T-helper 2 cell treated with Interferon-gamma antibody and Interleukin-4, amounts not matched to agents 5 μg/mL and 100 μg/mL, for 36 hours (primary cell): ENCODE measurements around the gene SPIN2A.
"Not testable (repeated sequence)": the region's sequence is repeated elsewhere in the genome, so short reads cannot be mapped to it uniquely, and the experiment has no call there.

ENCODE experiments used
- DNase-seq: peaks from one replicate; pipeline ENCODE4 v3.0.0; 2021; ENCODE audit warnings: low spot score
- H3K27ac Mint-ChIP-seq: one replicate; pipeline ENCODE4 v1.8.0; 2021; ENCODE audit warnings: mild to moderate bottlenecking, mixed read lengths
- H3K27me3 Mint-ChIP-seq: one replicate; pipeline ENCODE4 v1.8.0; 2021; ENCODE audit warnings: low read depth, mixed read lengths
- H3K36me3 Mint-ChIP-seq: one replicate; pipeline ENCODE4 v1.8.0; 2021; ENCODE audit warnings: low read depth, mixed read lengths
- H3K4me1 Mint-ChIP-seq: one replicate; pipeline ENCODE4 v1.8.0; 2021; ENCODE audit warnings: low read depth, mixed read lengths
- H3K4me3 Mint-ChIP-seq: one replicate; pipeline ENCODE4 v1.8.0; 2022; ENCODE audit warnings: mild to moderate bottlenecking, moderate library complexity, mixed read lengths
- H3K9me3 Mint-ChIP-seq: one replicate; pipeline ENCODE4 v1.8.0; 2021; ENCODE audit warnings: mixed read lengths

The SPIN2A gene

DNA sequence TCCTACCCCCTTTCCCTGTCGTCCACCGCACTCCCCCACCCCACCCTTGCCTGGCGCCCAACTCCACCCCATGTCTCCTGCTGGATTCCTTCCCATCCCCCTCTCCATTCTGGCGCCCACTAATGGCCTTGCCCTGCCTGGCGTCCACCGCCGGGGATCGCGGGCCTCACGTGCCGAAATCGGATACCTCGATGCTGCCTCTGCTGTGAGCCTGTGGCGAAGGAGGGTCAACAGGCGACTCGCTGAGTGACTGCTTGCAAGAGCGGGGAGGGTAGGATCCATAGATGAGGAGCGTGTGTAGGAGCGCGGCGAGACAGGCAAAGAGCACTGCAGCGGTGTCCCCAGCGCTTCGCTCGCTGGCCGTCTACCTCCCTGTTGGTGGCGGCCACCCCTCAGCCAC lies at the start of gene SPIN2A:
SPIN2A (minus strand) TSS at position 325 of the 400 bp plus-strand sequence. CDS start 800 bp downstream, outside the sequence.
- not testable (repeated sequence) for H3K36me3 Mint-ChIP-seq, H3K9me3 Mint-ChIP-seq, H3K4me3 Mint-ChIP-seq, DNase-seq, H3K27me3 Mint-ChIP-seq, H3K4me1 Mint-ChIP-seq, H3K27ac Mint-ChIP-seq

DNA sequence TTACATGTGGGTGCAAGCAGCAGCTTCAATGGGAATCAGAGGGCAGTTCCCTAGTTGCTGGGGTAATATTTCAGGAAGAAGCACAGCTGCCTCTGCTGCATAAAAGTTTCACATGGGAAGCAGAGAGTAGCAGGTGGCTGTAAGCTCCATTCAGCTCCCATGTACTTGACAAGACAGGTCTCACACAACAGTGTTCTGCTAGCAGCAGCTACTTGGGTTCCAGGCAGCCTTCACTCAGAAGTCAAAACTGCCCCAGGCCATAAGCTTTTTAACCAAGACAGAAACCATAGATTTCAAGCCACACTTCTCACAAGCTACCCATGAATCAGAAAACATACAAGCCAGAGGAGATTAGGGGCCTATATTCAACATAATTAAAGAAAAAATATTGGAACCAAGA lies 41.4 kb upstream of the SPIN2A start:
- H3K9me3 Mint-ChIP-seq: peaks cover 20% of the 10 kb centered on the region
- no peak overlapping the region for H3K27ac Mint-ChIP-seq
- H3K36me3 Mint-ChIP-seq: no peaks in the 10 kb centered on the region
- H3K4me1 Mint-ChIP-seq: no peaks in the 10 kb centered on the region
- no peak for DNase-seq
- H3K4me3 Mint-ChIP-seq: no peak overlapping the region
- no peaks in the 10 kb centered on the region for H3K27me3 Mint-ChIP-seq

DNA sequence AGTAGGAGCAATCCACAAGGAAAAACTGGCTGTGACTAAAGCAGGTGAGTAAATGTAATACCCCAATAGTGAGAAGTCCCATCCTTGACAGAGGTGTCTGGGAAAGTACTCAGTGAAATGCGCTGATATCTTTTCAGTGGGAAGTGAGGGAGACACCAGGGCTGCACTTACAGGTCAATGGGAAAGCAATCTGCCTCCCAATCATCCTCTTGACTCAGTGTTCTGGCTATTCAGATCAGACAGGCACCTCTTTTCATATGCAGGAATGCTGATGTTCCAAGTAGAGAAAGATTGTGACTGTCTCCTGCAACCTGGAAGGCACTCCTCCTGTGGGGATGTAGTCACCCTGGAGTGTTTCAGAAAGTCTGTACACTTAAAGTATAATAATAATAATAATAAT lies 39.9 kb upstream of the SPIN2A start:
- no peaks in the 10 kb centered on the region for H3K36me3 Mint-ChIP-seq
- no peak overlapping the region for H3K27ac Mint-ChIP-seq
- H3K27me3 Mint-ChIP-seq: no peaks in the 10 kb centered on the region
- DNase-seq: no peak
- H3K9me3 Mint-ChIP-seq: peaks cover 20% of the 10 kb centered on the region
- H3K4me1 Mint-ChIP-seq: no peaks in the 10 kb centered on the region
- H3K4me3 Mint-ChIP-seq: no peak overlapping the region

DNA sequence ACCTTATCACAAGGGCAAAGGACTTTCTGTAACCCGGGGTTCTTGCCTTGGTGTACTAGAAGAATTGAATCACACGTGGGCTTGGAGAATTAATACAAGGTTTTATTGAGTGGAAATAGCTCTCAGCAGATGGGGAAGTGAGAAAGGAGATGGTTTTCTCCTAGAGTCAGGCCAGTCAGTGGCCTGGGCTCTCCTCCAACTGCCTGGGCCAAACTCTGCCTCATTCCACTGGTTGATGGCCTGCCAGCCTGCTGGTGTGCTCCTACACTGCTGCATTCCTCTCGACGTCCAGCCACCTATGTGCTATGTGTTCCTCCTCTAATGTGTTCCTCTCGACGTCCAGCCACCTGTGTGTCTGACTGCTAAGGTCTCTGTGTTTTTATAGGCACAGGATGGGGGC lies 35.3 kb upstream of the SPIN2A start:
- DNase-seq: no peak
- no peak overlapping the region for H3K27ac Mint-ChIP-seq
- H3K27me3 Mint-ChIP-seq: no peaks in the 10 kb centered on the region
- H3K4me3 Mint-ChIP-seq: no peak overlapping the region
- no peaks in the 10 kb centered on the region for H3K9me3 Mint-ChIP-seq
- no peaks in the 10 kb centered on the region for H3K36me3 Mint-ChIP-seq
- H3K4me1 Mint-ChIP-seq: no peaks in the 10 kb centered on the region

DNA sequence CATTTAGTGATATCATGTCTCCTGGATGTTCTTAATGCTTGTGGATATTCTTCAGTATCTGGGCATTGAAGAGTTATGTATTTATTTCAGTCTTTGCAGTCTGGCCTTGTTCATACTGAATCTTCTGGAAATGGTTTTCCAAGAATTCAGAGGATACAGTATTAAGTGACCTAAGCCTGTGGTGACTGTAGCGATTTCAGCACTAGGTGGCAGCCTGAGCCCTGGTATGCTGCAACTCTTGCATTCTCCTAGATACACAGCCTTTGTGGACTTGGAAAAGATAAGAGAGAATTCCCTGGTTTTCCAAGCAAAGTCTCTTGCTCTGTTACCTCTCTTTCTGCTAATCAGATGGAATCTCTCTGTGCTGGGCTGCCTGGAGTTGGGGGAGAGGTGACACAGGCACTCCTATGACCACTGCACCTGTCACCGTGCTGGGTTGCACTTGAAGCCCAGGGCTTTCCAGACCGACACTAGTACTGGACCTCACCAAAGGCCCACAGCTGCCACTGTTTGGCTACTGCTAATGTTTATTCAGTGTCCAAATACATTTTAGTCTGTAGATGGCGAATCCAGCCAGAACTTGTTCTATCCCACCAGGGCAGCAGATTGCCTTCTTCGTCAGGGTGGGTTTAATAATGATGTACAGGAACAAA lies 19.3 kb upstream of the SPIN2A start:
- H3K36me3 Mint-ChIP-seq: no peaks in the 10 kb centered on the region
- no peak overlapping the region for H3K4me3 Mint-ChIP-seq
- H3K27ac Mint-ChIP-seq: no peak overlapping the region
- H3K9me3 Mint-ChIP-seq: peaks cover under 1% of the 10 kb centered on the region
- H3K27me3 Mint-ChIP-seq: no peaks in the 10 kb centered on the region
- no peak for DNase-seq
- H3K4me1 Mint-ChIP-seq: no peaks in the 10 kb centered on the region

DNA sequence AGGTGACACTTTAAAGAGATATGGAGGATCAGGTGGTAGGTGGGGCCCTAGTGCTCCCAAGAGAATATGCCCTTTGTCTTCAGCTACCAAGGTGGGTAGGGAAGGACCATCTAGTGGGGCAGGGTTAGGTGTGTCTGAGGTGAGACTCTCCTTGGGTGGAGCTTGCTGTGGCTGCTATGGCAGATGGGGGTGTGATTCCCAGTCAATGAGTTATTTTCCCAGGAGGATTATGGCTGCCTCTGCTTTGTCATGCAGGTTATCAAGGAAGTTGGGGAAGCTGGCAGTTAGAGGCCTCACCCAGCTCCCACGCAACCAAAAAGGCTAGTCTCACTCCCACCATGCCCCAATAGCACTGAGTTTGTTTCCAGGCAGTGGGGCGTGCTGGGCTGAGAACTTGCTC lies 18.0 kb upstream of the SPIN2A start:
- H3K27ac Mint-ChIP-seq: no peak overlapping the region
- H3K36me3 Mint-ChIP-seq: no peaks in the 10 kb centered on the region
- no peak for DNase-seq
- peaks cover 4% of the 10 kb centered on the region for H3K9me3 Mint-ChIP-seq
- no peak overlapping the region for H3K4me3 Mint-ChIP-seq
- no peaks in the 10 kb centered on the region for H3K4me1 Mint-ChIP-seq
- H3K27me3 Mint-ChIP-seq: no peaks in the 10 kb centered on the region

DNA sequence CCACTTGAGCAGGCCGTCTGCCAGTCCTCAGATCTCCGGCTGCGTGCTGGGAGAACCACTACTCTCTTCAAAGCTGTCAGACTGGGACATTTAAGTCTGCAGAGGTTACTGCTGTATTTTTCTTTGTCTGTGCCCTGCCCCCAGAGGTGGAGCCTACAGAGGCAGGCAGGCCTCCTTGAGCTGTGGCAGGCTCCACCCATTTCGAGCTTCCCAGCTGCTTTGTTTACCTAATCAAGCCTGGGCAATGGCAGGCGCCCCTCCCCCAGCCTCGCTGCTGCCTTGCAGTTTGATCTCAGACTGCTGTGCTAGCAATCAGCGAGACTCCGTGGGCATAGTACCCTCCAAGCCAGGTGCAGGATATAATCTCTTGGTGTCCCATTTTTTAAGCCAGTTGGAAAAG lies 15.0 kb upstream of the SPIN2A start:
- not testable (repeated sequence) for DNase-seq, H3K4me3 Mint-ChIP-seq, H3K36me3 Mint-ChIP-seq, H3K9me3 Mint-ChIP-seq, H3K4me1 Mint-ChIP-seq, H3K27me3 Mint-ChIP-seq, H3K27ac Mint-ChIP-seq

DNA sequence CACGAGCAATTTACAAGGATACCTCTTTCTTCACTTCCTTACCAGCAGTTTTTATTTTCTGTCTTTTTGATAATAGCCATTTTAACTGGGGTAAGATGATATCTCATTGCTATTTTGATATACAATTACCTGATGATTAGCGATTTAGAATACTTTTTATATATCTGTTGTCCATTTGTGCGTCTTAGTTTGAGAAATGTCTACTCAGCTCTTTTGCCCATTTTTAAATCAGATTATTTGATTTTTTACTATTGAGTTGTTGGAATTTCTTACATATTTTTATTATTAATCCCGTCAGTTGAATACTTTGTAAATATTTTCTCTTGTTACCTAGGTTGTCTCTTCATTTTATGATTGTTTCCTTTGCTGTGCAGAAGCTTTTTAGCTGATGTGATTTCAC lies 1.5 kb upstream of the SPIN2A start:
- H3K9me3 Mint-ChIP-seq: no peaks in the 10 kb centered on the region
- no peak overlapping the region for H3K27ac Mint-ChIP-seq
- no peak for DNase-seq
- no peaks in the 10 kb centered on the region for H3K27me3 Mint-ChIP-seq
- peaks cover 6% of the 10 kb centered on the region for H3K4me1 Mint-ChIP-seq
- no peaks in the 10 kb centered on the region for H3K36me3 Mint-ChIP-seq
- H3K4me3 Mint-ChIP-seq: no peak overlapping the region

DNA sequence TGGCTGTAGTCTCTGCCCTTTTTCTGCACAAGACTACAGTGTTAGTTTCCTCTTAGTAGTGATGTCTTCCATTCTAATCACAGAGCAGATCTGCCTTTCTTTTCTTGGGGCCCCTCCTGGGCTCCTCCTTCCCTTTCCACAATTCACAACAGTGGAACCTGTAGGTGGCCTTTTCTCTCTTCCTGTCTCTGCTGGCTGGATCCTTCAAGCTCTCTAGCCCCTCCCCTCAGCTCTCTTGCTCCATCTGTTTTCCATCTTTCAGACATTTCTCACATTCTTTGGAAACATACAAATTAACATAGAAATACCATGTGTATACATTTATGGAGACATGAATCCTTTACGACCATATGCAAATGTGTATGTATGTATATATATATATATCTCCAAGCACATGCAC lies 304 bp upstream of the SPIN2A start:
- no peak for DNase-seq
- Mint-ChIP-seq H3K27ac (no peak overlapping the region), H3K27me3 (no peaks in the 10 kb centered on the region), H3K9me3 (no peaks in the 10 kb centered on the region), H3K4me1 (peaks cover 6% of the 10 kb centered on the region), H3K4me3 (no peak overlapping the region), H3K36me3 (peaks cover 1% of the 10 kb centered on the region)

DNA sequence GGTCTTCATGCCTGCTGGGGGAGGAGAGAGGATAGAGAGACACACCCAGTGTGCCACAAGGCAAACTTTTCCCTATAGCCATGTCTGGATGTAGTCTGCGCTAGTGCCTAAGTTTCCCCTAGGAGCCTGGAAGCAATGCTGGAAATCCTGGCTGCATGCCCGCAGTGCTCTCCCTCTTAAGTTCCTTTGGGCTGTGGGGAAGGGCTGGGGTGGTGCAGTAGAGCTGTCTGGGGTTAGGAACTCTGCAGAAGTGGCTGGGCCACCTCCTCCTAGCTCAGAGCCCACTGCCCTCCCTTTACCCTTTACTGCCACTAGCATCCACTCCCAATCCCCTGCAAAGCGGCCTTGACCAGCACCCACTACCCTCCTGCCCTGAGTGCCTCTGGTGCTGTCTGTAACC lies 608 bp downstream of the SPIN2A start:
- not testable (repeated sequence) for H3K27ac Mint-ChIP-seq, H3K27me3 Mint-ChIP-seq, H3K9me3 Mint-ChIP-seq, H3K4me1 Mint-ChIP-seq, DNase-seq, H3K4me3 Mint-ChIP-seq, H3K36me3 Mint-ChIP-seq

DNA sequence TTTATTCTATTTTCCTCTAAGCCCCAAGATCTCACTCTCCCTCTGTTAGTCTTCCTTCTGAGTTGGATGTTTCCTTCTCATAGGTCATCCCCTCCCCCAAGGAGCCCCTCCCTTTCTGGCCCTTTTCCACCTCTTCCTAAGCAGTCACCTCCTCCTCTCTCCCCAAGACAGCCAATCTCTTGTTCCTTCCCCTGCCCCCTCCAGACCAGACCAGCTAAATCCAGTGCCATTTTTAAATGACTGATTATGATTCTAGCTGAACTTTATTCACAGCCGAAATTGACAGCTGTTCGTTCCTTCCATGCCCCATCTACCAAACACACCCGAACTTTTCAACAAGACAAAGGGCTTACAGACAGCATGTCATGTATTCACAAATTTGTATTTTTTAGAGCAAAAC lies 1.9 kb downstream of the SPIN2A start:
- no peak for DNase-seq
- Mint-ChIP-seq H3K9me3 (no peaks in the 10 kb centered on the region), H3K27me3 (no peaks in the 10 kb centered on the region), H3K27ac (no peak overlapping the region), H3K4me3 (no peak overlapping the region), H3K4me1 (no peaks in the 10 kb centered on the region), H3K36me3 (peaks cover 1% of the 10 kb centered on the region)

DNA sequence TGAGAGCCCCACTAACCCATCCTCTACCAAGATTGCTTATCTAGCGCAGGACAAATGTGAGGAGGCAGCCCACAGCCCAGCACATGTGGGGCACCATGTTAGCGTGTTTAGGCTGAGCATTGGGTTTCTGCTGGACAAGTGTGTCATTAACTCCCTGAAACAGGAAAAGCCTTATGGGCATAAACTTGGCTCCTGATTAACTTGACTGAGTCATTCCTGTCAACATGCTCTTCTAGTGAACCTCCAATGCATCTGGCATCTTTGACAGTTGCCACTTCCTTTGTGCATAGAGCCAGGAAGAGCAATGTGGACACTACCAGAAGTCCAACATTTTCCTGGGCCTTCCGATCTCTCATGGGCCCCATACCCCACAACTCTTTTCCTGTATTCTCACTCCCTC lies 2.5 kb downstream of the SPIN2A start:
- H3K4me3 Mint-ChIP-seq: no peak overlapping the region
- no peaks in the 10 kb centered on the region for H3K4me1 Mint-ChIP-seq
- H3K36me3 Mint-ChIP-seq: peaks cover 1% of the 10 kb centered on the region
- no peaks in the 10 kb centered on the region for H3K9me3 Mint-ChIP-seq
- no peak overlapping the region for H3K27ac Mint-ChIP-seq
- no peak for DNase-seq
- no peaks in the 10 kb centered on the region for H3K27me3 Mint-ChIP-seq

DNA sequence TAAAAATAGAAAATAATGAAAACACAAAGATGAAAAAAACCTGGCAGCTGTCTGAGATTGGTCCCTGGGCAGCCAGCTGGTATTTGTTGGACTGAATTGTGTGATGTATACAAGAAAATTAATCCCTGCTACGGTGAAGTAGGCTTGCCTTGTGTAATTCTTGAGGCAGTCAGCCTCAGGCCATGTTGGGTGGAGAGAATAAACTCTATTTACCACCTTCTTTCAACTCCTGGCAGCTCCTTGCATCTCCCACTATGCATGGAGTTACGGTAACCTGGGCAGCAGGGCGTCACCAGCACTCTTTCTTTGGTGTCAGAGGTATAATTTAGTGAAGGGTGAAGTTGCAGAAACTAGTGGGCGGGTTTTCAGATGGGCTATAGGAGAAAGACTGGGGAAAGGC lies 3.5 kb downstream of the SPIN2A start:
- H3K27me3 Mint-ChIP-seq: no peaks in the 10 kb centered on the region
- H3K4me3 Mint-ChIP-seq: no peak overlapping the region
- H3K36me3 Mint-ChIP-seq: peaks cover 1% of the 10 kb centered on the region
- H3K27ac Mint-ChIP-seq: no peak overlapping the region
- no peak for DNase-seq
- no peaks in the 10 kb centered on the region for H3K4me1 Mint-ChIP-seq
- no peaks in the 10 kb centered on the region for H3K9me3 Mint-ChIP-seq

DNA sequence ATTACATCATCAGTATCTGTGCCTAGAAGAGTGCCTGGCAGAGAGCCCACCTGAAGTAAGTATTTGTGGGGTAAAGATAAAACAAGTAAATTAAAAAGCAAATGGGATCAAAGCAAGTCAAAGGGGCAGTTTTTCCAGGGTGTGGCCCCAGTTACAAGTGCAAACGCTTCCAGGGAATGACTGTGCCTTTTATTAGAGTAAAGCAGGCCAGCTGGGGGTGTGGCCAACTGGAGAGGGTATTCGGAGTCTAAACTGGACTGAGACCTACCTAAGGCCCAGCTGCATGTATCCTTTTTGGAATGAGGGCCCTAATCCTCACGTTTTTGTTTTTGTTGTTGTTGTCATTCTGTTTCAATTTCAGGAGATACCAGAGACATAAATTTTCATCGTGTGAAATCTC lies 3.9 kb downstream of the SPIN2A start:
- H3K36me3 Mint-ChIP-seq: not testable (repeated sequence)

DNA sequence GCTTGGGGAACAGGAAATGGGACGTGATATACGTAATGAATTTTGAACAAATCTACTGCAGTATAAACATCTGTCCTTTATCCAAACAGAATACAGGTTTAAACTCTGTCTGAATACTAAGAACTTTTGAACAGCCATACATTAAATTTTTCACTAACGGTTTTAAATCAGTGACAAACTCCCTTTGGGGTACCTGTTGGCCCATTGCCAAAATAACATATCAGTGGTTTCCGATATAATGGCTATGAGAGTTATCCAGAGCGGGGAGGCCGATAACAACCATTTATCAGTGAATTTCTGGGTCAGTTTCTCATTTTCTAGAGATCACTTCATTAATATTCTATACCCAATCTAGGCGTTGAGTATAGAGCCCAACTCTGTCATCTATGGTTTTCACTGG lies 5.2 kb downstream of the SPIN2A start:
- H3K4me1 Mint-ChIP-seq: no peaks in the 10 kb centered on the region
- H3K27me3 Mint-ChIP-seq: no peaks in the 10 kb centered on the region
- peaks cover 1% of the 10 kb centered on the region for H3K36me3 Mint-ChIP-seq
- H3K27ac Mint-ChIP-seq: no peak overlapping the region
- DNase-seq: no peak
- no peak overlapping the region for H3K4me3 Mint-ChIP-seq
- no peaks in the 10 kb centered on the region for H3K9me3 Mint-ChIP-seq

More for the DNA sequence above, 3.9 kb downstream of the SPIN2A start:
- DNase-seq, H3K4me1 Mint-ChIP-seq, H3K4me3 Mint-ChIP-seq, H3K9me3 Mint-ChIP-seq, H3K27ac Mint-ChIP-seq, H3K27me3 Mint-ChIP-seq: not testable (repeated sequence)
